Nephron progenitor cell (in vitro differentiated cells): ENCODE measurements around the gene TMIGD1.

Experiments
- DNase-seq: peaks from one replicate; pipeline ENCODE4 v3.0.0; 2021
- H3K27ac Mint-ChIP-seq: 2 replicates; pipeline ENCODE4 v1.8.0; 2021; ENCODE audit warnings: mild to moderate bottlenecking, moderate library complexity, mixed read lengths
- H3K27me3 Mint-ChIP-seq: 2 replicates; pipeline ENCODE4 v1.8.0; 2021; ENCODE audit warnings: mild to moderate bottlenecking, low read depth, mixed read lengths; ENCODE audit not compliant: poor library complexity
- H3K36me3 Mint-ChIP-seq: 2 replicates; pipeline ENCODE4 v1.8.0; 2021; ENCODE audit warnings: low read depth, mixed read lengths
- H3K4me1 Mint-ChIP-seq: 2 replicates; pipeline ENCODE4 v1.8.0; 2021; ENCODE audit warnings: mixed read lengths
- H3K4me3 Mint-ChIP-seq: 2 replicates; pipeline ENCODE4 v1.8.0; 2021; ENCODE audit warnings: mild to moderate bottlenecking, moderate library complexity, mixed read lengths
- H3K9me3 Mint-ChIP-seq: 2 replicates; pipeline ENCODE4 v1.8.0; 2021; ENCODE audit warnings: mild to moderate bottlenecking, moderate library complexity, mixed read lengths
- TF ChIP-seq, protein P1 (sequence below): fragments of 200-600 bp; sonication (generic); IDR thresholded peaks from 2 replicates; pipeline ENCODE4 v1.5.0; 2021; ENCODE audit warnings: antibody characterized with exemption

TMIGD1 gene

DNA sequence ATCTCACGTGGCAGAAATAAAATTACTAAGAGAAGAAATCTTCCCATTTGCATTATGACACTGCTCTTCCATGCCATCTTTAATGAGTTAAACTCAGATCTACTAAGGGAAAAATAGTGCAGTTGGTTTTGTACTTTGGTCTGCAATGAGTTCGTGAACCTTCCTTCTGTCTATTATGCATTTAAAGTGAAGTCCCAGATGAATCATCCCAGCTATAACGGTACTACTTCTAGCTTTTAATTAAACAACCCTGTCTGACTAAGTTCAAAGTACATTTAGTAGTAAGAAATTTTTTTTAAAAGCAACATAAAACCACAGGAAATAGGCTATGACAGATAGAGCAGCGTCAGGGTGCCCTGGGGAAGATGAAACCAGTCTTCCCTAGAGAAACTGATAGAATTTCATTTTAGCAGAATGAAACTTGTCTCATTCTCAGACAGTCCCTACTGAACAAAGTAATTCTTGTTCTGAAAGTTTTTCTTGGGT is 1.8 kb downstream of the TMIGD1 start:
- peaks cover 6% of the 10 kb centered on the region for H3K4me1 Mint-ChIP-seq
- H3K27me3 Mint-ChIP-seq: peaks cover 18% of the 10 kb centered on the region
- no peak for DNase-seq
- no peaks in the 10 kb centered on the region for H3K9me3 Mint-ChIP-seq
- H3K36me3 Mint-ChIP-seq: no peaks in the 10 kb centered on the region
- H3K4me3 Mint-ChIP-seq: no peak overlapping the region
- no peak overlapping the region for H3K27ac Mint-ChIP-seq
- TF ChIP-seq, protein P1, sequence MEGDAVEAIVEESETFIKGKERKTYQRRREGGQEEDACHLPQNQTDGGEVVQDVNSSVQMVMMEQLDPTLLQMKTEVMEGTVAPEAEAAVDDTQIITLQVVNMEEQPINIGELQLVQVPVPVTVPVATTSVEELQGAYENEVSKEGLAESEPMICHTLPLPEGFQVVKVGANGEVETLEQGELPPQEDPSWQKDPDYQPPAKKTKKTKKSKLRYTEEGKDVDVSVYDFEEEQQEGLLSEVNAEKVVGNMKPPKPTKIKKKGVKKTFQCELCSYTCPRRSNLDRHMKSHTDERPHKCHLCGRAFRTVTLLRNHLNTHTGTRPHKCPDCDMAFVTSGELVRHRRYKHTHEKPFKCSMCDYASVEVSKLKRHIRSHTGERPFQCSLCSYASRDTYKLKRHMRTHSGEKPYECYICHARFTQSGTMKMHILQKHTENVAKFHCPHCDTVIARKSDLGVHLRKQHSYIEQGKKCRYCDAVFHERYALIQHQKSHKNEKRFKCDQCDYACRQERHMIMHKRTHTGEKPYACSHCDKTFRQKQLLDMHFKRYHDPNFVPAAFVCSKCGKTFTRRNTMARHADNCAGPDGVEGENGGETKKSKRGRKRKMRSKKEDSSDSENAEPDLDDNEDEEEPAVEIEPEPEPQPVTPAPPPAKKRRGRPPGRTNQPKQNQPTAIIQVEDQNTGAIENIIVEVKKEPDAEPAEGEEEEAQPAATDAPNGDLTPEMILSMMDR: no peak

DNA sequence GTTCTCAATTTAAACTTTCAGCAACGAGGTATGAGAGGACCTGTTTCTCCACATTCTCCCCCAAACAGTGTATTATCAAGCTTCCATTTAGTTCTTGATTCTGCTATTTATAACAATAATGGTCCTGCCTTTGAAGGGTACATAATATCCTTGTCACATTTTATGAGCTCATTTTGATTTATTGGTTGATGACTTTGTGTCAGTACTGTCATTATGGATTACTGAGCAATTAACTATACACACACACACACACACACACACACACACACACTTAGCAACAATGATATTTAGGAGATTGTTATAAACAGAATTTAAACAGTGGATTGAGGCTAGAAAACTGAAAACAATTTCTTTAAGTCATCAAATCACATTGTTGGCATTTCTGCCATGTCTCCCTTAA is 7.0 kb downstream of the TMIGD1 start:
- Mint-ChIP-seq H3K9me3 (no peaks in the 10 kb centered on the region), H3K27ac (no peak overlapping the region), H3K27me3 (peaks cover 43% of the 10 kb centered on the region), H3K4me1 (no peaks in the 10 kb centered on the region), H3K36me3 (no peaks in the 10 kb centered on the region), H3K4me3 (no peak overlapping the region)
- TF ChIP-seq, protein P1: no peak
- no peak for DNase-seq

DNA sequence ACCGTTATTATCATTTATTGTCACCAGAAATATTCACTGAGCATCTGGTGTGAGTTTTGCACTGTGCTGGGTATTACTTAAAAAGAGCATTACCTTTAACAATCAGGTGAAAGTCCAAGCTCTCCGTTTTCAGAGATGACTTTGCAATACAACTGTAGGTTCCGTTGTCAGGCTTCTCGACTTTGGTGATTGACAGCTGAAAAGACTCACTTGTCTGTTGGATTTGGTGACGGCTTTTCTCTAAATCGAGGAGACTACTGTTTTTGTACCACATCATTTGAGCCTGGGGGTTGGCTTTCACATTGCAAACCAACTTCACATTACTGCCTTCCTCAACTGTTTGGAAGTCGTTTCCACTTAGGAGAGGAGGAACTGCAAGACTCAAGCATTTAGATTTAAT is 9.1 kb downstream of the TMIGD1 start:
- peaks cover 37% of the 10 kb centered on the region for H3K27me3 Mint-ChIP-seq
- H3K27ac Mint-ChIP-seq: no peak overlapping the region
- TF ChIP-seq, protein P1: no peak
- H3K4me1 Mint-ChIP-seq: no peaks in the 10 kb centered on the region
- no peak overlapping the region for H3K4me3 Mint-ChIP-seq
- H3K36me3 Mint-ChIP-seq: no peaks in the 10 kb centered on the region
- H3K9me3 Mint-ChIP-seq: no peaks in the 10 kb centered on the region
- no peak for DNase-seq

DNA sequence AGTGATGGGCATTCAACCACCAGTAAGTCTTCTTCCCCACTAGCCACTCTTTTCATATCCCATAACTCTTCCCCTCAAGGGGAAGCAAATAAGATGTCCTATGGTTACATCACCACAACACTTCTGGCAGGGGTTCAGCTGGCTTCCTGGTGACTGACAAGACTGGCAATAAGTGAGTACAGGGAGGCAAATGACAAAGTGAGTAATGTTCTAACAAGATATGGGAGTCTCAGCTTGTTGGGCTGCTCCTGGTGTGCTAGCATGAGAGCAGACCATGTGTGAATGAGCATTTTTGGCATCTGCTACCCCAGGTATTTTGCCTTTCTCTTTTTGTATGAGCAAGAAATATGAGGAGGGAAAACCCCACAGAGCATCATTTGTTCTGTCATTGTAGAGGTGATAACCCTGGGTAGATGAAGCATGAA is 9.9 kb downstream of the TMIGD1 start:
- no peaks in the 10 kb centered on the region for H3K36me3 Mint-ChIP-seq
- DNase-seq: no peak
- no peaks in the 10 kb centered on the region for H3K4me1 Mint-ChIP-seq
- no peak overlapping the region for H3K27ac Mint-ChIP-seq
- H3K9me3 Mint-ChIP-seq: no peaks in the 10 kb centered on the region
- H3K4me3 Mint-ChIP-seq: no peak overlapping the region
- TF ChIP-seq, protein P1: no peak
- H3K27me3 Mint-ChIP-seq: peaks cover 34% of the 10 kb centered on the region

DNA sequence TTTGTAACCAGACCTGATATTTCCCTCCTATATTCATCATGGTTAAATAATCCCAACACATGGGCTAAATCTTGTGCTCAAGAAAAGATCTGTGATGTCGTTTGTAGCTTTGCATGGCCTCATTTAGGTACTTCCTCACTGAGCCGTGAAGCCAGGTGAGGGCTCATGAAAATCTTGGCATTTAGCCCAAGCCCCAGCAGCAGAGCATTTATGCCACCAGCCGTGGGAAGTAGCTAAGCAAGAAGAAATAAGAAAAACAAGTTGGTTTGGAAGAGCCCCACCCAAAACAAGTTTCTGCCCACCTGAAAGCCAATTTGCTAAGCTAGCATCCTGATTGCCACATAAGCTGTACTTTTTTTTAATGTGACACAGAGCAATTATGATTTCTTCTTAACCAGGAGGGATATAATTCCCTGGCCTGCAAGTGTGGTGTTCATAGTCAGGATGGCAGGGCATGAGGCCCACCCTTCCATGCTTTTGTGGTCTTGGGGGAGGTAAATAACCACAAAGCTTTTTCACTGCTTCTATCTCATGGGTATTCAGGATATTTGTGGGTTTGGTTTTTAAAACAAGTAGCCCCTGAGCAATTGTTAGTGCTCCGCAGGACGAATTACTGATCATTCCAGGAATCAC is 10.5 kb downstream of the TMIGD1 start:
- Mint-ChIP-seq H3K27ac (no peak overlapping the region), H3K36me3 (no peaks in the 10 kb centered on the region)

More for the DNA sequence above, 10.5 kb downstream of the TMIGD1 start:
- H3K4me3 Mint-ChIP-seq: no peak overlapping the region
- H3K27me3 Mint-ChIP-seq: peaks cover 28% of the 10 kb centered on the region
- no peaks in the 10 kb centered on the region for H3K4me1 Mint-ChIP-seq
- no peaks in the 10 kb centered on the region for H3K9me3 Mint-ChIP-seq
- TF ChIP-seq, protein P1: no peak
- DNase-seq: no peak
